Dendritic cell treated with granulocyte-macrophage colony-stimulating factor and Interleukin-4, amounts not matched to agents 40 ng/mL and 50 ng/mL, for 4 days (primary cell): ENCODE results near the gene DPYSL4.

ENCODE experiments used
- H3K27ac Mint-ChIP-seq: one replicate; pipeline ENCODE4 v1.8.0; 2022; ENCODE audit warnings: mild to moderate bottlenecking, mixed read lengths
- H3K27me3 Mint-ChIP-seq: one replicate; pipeline ENCODE4 v1.8.0; 2022; ENCODE audit warnings: mild to moderate bottlenecking, mixed read lengths
- H3K36me3 Mint-ChIP-seq: one replicate; pipeline ENCODE4 v1.8.0; 2022; ENCODE audit warnings: low read depth, mixed read lengths
- H3K4me1 Mint-ChIP-seq: one replicate; pipeline ENCODE4 v1.8.0; 2022; ENCODE audit warnings: low read depth, mixed read lengths
- H3K4me3 Mint-ChIP-seq: one replicate; pipeline ENCODE4 v1.8.0; 2022; ENCODE audit warnings: mild to moderate bottlenecking, moderate library complexity, mixed read lengths
- H3K9me3 Mint-ChIP-seq: one replicate; pipeline ENCODE4 v1.8.0; 2022; ENCODE audit warnings: mixed read lengths
- intact Hi-C: fragments of 100-400 bp; cut with micrococcal nuclease; formaldehyde crosslinking; loops from one replicate; pipeline ENCODE4 v1.15.0; 2022

DPYSL4 gene

DNA sequence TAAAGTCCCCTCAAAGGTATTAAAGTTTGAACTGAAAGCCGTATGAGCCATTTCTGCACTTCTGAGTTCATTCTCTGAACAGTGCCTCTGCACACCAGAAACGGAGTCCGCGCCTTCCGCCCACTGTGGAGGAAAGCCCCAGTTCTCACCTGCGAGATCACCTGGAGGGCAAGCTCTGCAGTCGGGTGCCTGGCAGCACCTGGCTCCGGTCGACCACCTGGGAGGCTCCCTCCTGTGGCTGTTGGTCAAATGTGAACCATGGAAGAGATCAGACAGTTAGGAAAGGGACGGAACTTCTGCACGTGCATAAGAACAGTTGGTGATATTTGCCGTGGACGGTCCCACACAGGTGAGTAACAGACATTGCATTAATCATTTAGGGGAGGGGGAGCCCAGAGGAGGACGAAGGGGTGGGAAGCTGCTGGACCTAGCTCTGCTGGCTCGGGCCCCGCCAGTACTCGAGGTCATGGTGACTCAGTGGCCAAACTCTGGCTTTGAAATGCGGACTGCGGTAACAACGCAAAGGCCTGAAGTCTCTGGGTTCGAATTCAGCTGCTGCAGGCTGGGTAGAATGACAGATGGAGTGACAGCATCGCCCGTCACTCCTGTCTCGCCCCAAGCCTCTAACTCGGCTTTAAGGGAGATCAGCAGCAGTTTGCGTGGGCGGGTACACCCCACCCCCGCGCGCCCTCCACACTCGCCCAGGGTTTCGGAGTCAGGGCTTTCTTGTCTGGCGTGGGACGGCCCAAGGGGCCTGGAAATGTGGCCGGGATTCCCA, 1.7 kb upstream of the DPYSL4 start:
- intact Hi-C loops = no loop called here
- Mint-ChIP-seq H3K36me3 (no peaks in the 10 kb centered on the region), H3K27ac (no peak overlapping the region), H3K4me3 (no peak overlapping the region), H3K9me3 (no peaks in the 10 kb centered on the region), H3K4me1 (peaks cover 11% of the 10 kb centered on the region), H3K27me3 (peaks cover 79% of the 10 kb centered on the region)

DNA sequence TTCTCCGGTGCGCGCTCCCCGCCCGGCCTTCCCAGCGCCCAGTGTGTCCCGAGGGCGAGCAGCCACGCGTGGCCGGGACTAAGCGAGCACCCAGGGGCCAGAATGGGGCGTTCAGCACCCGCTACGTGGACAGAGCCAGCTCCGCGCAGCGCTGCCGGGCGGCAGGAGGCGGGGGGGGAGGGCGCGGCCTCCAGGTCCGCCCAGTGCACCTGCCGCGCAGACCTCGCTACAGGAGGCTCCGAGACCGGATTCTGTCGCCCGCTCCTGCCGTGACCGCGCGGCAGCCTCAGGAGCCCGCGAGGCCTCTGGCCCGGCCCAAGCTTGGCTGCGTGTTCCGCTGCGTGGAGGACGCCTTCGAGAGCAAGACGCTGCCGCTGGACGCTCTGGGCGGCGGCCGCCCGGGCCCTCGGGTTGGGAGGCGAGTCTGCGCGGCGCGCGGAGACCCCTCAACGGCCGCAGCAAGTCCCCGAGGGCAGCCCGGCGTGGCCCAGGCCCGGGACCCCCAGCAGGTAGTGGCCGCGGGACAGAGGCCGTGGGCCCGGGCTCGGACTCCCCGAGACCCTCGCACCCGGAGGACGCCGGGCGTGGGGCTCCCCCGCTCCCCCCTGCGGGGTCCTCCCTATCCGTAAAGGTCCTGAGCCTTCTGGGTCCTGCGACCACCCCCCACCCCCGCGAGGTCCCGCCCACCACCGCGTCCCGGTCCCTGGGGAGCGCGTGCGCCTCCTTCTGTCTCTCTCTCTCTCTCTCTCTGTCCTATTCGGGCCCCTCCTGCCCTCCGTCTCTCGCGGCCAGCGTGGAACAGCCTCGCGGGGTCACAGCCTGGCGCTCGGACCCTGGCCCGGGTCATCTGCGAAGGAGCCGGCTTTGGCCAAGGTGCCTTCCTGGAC, 904 bp upstream of the DPYSL4 start:
- no peak overlapping the region for H3K27ac Mint-ChIP-seq
- peaks cover 81% of the 10 kb centered on the region for H3K27me3 Mint-ChIP-seq
- intact Hi-C loops = no loop called here
- H3K4me3 Mint-ChIP-seq = peak overlapping the region; percentile 75
- no peaks in the 10 kb centered on the region for H3K36me3 Mint-ChIP-seq
- H3K9me3 Mint-ChIP-seq = no peaks in the 10 kb centered on the region
- H3K4me1 Mint-ChIP-seq = peaks cover 11% of the 10 kb centered on the region

DNA sequence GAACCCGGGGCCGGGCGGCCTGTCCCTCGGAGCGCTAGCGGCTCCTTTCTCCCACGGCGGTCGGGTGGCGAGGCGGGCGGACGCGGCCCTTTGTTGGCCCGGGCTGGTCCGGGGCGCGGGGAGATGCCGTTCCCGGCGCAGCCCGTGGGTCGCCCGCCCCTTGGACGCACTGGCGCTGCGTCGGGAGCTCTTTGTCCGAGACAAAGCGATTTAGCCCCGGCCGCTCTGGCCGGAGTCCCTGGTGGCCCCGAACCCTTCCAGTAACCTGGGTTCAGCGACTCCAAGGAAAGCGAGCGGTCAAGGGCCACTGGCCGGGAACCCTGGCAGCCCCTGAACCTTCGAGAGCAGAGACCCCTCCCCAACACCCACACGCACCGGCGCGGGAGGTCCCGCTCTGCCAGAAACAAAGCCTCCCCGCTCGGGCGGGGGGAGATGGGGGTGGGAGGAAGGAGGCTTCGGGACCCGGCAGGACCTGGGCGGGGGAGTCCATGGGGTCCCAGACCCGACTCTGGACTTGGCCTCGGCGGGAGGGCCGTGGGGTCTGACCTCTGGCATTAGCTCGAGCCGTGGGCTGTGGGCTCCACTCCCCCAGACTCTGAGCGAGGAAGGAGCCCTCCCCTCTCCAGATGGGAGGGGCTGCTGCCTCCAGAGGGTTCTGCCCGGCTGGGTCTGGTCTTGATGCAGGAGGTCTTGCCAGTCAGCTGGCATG, 836 bp downstream of the DPYSL4 start:
- Mint-ChIP-seq H3K27ac (no peak overlapping the region), H3K9me3 (no peaks in the 10 kb centered on the region), H3K27me3 (peaks cover 69% of the 10 kb centered on the region), H3K36me3 (no peaks in the 10 kb centered on the region), H3K4me3 (no peak overlapping the region), H3K4me1 (peaks cover 11% of the 10 kb centered on the region)
- intact Hi-C loops = no loop called here

DNA sequence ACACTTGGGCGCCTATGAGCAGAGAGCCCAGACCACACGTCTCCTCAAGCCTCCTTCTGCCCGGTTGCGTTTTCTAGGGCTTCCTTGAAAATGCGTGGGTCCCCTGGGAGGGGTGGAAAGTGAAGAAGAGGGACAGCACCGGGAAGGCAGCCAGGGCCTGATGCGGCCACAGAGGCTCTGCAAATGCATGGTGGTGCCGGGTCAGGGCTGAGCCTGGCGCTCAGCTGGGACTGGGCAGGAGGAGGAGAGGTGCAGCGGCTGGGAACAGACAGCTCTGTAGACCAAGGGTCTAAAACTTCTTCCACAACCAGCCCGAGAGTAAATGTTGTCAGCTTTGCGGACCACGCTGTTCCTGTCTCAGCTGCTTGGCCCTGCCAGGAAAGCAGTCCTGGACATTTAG, 1.6 kb downstream of the DPYSL4 start:
- Mint-ChIP-seq H3K27ac (no peak overlapping the region), H3K36me3 (no peaks in the 10 kb centered on the region), H3K27me3 (peaks cover 62% of the 10 kb centered on the region), H3K4me3 (no peak overlapping the region), H3K9me3 (no peaks in the 10 kb centered on the region), H3K4me1 (peaks cover 11% of the 10 kb centered on the region)
- intact Hi-C loops = no loop called here

DNA sequence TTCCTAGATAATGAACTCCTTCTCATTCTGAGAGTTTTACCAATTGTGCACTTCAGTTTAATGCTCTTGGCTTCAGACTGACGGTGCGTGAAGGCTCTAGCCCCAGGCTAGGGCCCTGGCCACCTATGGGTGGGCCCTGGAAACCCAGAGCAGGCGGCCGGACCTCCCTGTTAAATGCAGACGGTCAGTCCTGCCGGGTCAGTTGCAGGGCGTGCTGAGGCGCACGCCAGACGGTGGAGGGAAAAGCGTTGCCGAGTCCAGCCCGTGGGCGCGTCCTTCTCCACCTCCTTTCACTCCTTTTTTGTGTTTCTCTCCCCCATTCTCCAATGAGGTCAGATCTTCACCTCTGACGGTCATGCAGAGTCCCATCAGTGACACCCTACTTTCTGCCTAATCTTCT, 2.3 kb downstream of the DPYSL4 start:
- peaks cover 56% of the 10 kb centered on the region for H3K27me3 Mint-ChIP-seq
- H3K9me3 Mint-ChIP-seq = no peaks in the 10 kb centered on the region
- peaks cover 11% of the 10 kb centered on the region for H3K4me1 Mint-ChIP-seq
- no peak overlapping the region for H3K27ac Mint-ChIP-seq
- no peaks in the 10 kb centered on the region for H3K36me3 Mint-ChIP-seq
- intact Hi-C loops = no loop called here
- H3K4me3 Mint-ChIP-seq = no peak overlapping the region

DNA sequence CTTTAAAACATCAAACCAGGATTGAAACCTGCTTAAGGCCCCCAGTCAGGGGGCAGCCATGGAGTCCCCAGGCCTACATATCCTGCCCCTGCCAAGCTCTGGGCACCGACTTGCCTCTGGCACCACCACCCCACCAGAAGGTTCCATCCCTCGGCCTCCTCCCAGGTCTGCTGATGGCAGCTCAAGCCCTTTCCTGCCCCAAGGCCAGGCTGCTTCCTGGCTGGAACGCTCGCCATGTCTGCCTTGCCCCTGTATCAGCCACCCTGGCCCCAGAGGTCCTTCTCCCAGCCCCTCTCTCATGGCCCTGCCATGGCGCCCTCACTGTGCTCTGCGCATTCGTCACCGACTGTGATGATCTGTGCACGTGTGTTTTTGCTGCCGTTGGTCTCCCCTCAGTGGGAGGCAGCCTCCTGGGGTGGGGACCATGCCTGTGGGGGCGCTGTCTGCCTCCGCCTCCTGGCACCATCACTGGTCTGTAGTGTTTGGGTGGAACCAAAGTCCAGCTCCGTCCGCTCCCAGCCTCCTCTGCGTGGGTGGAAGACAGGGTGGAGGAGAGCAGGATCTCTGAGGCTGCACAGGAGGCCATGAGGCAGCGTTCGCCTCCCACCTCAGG, 3.2 kb downstream of the DPYSL4 start:
- H3K4me1 Mint-ChIP-seq = peaks cover 11% of the 10 kb centered on the region
- H3K36me3 Mint-ChIP-seq = no peaks in the 10 kb centered on the region
- H3K27ac Mint-ChIP-seq = no peak overlapping the region
- no peak overlapping the region for H3K4me3 Mint-ChIP-seq
- no peaks in the 10 kb centered on the region for H3K9me3 Mint-ChIP-seq
- intact Hi-C loops = no loop called here
- peaks cover 52% of the 10 kb centered on the region for H3K27me3 Mint-ChIP-seq

DNA sequence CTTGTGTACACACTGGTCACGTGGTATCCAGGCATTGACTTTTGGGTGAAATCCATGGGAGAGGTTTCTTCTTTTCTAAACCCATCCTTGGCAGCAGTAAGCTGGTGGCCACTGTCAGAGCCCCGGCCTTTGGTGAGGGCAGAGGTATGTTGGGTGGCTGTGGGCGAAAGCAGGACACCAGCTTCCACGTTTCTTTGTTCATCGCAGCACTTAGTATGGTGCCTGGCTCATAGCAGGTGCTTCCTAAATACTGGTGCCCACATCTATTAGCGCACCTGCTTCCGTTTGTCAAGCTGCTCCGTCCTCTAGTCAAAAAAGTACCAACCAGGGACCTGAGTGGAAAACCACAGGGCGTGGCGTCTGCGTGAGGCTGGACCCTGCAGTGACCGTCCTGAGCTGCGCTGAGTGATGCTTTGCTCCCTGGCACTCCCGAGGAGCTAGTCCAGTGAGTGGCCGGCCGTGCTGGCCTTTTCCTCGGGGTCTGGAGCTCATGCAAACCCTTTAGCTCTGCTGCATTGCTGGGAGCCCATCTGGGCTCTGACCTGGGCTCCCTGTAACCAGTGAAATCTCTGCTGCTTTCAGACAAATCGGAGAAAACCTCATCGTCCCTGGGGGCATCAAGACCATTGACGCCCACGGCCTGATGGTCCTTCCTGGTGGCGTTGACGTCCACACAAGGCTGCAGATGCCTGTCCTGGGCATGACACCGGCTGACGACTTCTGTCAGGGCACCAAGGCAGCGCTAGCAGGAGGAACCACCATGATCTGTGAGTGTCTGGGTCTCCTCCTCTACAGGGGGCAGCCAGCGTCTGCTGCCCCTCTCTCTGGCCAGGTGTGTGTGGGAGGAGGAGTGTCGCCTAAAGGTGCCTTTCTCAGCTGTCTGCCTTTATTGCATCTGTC, 5.6 kb downstream of the DPYSL4 start:
- peaks cover 6% of the 10 kb centered on the region for H3K4me1 Mint-ChIP-seq
- H3K27me3 Mint-ChIP-seq = peaks cover 40% of the 10 kb centered on the region
- no peak overlapping the region for H3K27ac Mint-ChIP-seq
- intact Hi-C loops = no loop called here
- no peaks in the 10 kb centered on the region for H3K36me3 Mint-ChIP-seq
- H3K4me3 Mint-ChIP-seq = no peak overlapping the region
- no peaks in the 10 kb centered on the region for H3K9me3 Mint-ChIP-seq

DNA sequence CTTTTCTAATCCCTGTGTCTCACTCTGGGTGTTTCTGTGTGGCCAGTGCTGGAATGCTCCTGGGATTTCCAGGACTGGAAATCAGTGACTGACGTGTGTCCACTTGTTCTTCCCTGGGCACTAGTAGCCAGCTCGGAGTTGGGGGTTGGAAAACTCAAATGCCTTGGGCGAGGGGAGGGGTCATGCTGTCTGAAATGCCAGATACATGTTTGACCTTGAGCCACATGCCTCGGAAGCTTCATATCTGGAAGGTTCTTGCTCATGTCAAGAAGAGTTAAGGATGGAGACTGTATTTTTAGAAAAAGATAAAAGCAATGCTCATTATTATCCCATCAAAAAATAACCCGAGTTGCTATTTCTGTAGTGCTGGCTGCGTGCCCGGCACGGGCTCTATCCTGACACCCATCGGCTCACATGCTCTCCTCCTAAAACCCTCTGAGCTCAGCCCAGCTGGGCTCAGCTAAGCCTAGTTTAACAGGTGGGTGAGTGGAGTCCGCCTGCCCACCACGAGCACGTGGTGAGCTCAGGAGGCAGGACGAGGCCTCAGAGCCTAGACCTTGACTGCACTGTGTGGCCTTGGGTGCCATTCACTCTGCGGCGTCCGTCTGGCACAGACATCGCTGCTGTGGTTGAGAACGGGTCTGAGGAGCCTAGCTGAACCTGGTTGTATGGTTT, 6.4 kb downstream of the DPYSL4 start:
- Mint-ChIP-seq H3K27me3 (peaks cover 32% of the 10 kb centered on the region), H3K9me3 (no peaks in the 10 kb centered on the region), H3K27ac (no peak overlapping the region), H3K4me3 (no peak overlapping the region), H3K36me3 (no peaks in the 10 kb centered on the region), H3K4me1 (peaks cover 1% of the 10 kb centered on the region)
- intact Hi-C loops = no loop called here

GRCh38 chr10:132193907-132194552, 7.3 kb downstream of the DPYSL4 start:
- no peak overlapping the region for H3K4me3 Mint-ChIP-seq
- H3K27me3 Mint-ChIP-seq = peaks cover 23% of the 10 kb centered on the region
- no peaks in the 10 kb centered on the region for H3K4me1 Mint-ChIP-seq
- H3K36me3 Mint-ChIP-seq = no peaks in the 10 kb centered on the region
- no peak overlapping the region for H3K27ac Mint-ChIP-seq
- no peaks in the 10 kb centered on the region for H3K9me3 Mint-ChIP-seq
- intact Hi-C loops = no loop called here

DNA sequence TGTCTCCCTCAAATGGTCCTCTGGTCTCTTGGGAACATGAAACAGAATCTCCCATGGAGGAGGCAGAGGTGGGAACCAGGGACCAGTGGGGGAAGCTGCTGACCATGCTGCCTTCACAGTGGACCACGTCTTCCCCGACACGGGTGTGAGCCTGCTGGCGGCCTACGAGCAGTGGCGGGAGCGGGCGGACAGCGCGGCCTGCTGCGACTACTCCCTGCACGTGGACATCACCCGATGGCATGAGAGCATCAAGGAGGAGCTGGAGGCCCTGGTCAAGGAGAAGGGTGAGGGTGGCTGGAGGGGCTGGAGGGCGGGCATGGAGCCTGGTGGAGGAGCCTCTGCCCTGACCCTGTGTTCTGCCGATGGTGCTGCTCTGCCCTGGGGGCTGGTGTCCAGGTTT, 8.0 kb downstream of the DPYSL4 start:
- intact Hi-C loops = no loop called here
- peaks cover 16% of the 10 kb centered on the region for H3K27me3 Mint-ChIP-seq
- no peak overlapping the region for H3K4me3 Mint-ChIP-seq
- no peaks in the 10 kb centered on the region for H3K9me3 Mint-ChIP-seq
- H3K4me1 Mint-ChIP-seq = no peaks in the 10 kb centered on the region
- H3K27ac Mint-ChIP-seq = no peak overlapping the region
- H3K36me3 Mint-ChIP-seq = no peaks in the 10 kb centered on the region

- Mint-ChIP-seq H3K36me3 (no peaks in the 10 kb centered on the region), H3K4me1 (no peaks in the 10 kb centered on the region), H3K9me3 (no peaks in the 10 kb centered on the region), H3K27me3 (peaks cover 9% of the 10 kb centered on the region), H3K27ac (no peak overlapping the region), H3K4me3 (no peak overlapping the region)
- intact Hi-C loops = no loop called here
Observed at GRCh38 chr10:132195366-132196075, 8.8 kb downstream of the DPYSL4 start.
